ENCODE measurements around the gene PAX9. TPM values are rescaled to one million over a fixed set of nuclear protein-coding genes. Genes with fewer than 3 reads are reported as not detected.
A peak's percentile ranks its signal among the peaks of the same experiment; 100 is the strongest.

Gene PAX9
- total and polyA plus RNA-seq, 2 of the 13 experiments (the other 11 are each of a cell fraction or from before 2014, with no cell fraction given) = 0.03 TPM; not detected in 1

DNA sequence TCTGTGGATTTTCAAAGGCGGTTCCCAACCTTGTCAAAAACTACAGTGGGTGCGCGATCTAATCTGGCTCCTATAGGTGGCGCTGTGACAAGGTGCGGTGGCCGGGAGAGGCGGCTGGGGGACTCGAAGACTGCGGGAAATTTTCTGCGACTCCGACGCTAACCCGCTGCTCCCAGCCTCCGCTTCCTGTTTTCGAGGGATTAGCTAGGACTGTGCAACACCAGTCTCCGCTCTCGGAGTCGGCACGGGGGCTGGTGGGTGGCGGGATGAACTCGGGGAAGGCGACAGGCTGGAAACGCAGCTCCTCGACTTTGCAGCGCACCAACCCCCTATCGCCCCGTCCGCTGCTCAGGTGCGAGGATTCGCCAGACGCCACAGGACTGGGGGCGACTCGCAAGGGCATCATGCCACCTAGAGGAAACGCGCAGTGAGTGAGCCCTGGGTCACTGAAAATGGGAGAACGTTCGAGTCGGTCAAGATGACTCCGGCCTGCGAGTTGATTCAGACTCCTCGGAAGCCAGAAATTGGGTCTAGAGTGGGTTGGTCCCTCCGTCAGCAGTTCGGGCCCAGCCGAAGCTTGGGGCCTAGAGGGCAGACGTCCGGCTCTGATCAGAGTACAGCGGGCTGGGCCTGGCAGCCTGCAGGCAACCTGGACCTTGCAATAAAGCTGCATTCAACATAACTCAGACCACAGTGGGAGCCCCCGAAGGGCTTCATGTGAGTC lies 5.5 kb upstream of the PAX9 start (continued):
- TF ChIP-seq KDM2A (CRISPR knock-in tag; IDR thresholded peaks at IDR 0.05; ENCODE audit: borderline replicate concordance, low read depth) (peak; percentile 59; the same call in 1 of the 2 replicates), ZNF3 (CRISPR knock-in tag; IDR thresholded peaks at IDR 0.05) (no peak), ZNF883 (CRISPR knock-in tag; IDR thresholded peaks at IDR 0.05; ENCODE audit: not compliant biosample characterization) (peak; percentile 44), IRX3 (CRISPR knock-in tag; IDR thresholded peaks at IDR 0.05; ENCODE audit: borderline replicate concordance, low read depth) (no peak), EED (CRISPR knock-in tag; IDR thresholded peaks at IDR 0.05) (peak; percentile 72), ELF1 (CRISPR knock-in tag; IDR thresholded peaks at IDR 0.05) (no peak), ZFX (CRISPR knock-in tag; IDR thresholded peaks at IDR 0.05; ENCODE audit: low read depth) (peak; percentile 31; the same call in 1 of the 2 replicates), ZFAT (CRISPR knock-in tag; conservative IDR thresholded peaks at IDR 0.05) (no peak), PCBP1 (IDR thresholded peaks at IDR 0.05; ENCODE audit: borderline replicate concordance, low read depth, low read length) (0 out of 2 replicates have a peak, but pooled peaks have one; percentile 71), ZNF383 (CRISPR knock-in tag; IDR thresholded peaks at IDR 0.05; ENCODE audit: borderline replicate concordance) (no peak), DNMT3B (CRISPR knock-in tag; conservative IDR thresholded peaks at IDR 0.05) (no peak), ZC3H4 (CRISPR knock-in tag; IDR thresholded peaks at IDR 0.05; ENCODE audit: borderline replicate concordance) (no peak), HNRNPL (IDR thresholded peaks at IDR 0.05; ENCODE audit: low read depth, low read length) (0 out of 2 replicates have a peak, but pooled peaks have one; percentile 64), TARDBP (CRISPR knock-in tag; IDR thresholded peaks at IDR 0.05) (no peak), ZNF451 (CRISPR knock-in tag; IDR thresholded peaks at IDR 0.05) (no peak), CBX2 (IDR thresholded peaks at IDR 0.05; ENCODE audit: low read depth, low read length) (peak; percentile 77; the same call in 1 of the 2 replicates), CBX2 (CRISPR knock-in tag; IDR thresholded peaks at IDR 0.05; ENCODE audit: low read depth) (no peak; the same call in 1 of the 2 replicates)
- TF ChIP-seq, protein P1, sequence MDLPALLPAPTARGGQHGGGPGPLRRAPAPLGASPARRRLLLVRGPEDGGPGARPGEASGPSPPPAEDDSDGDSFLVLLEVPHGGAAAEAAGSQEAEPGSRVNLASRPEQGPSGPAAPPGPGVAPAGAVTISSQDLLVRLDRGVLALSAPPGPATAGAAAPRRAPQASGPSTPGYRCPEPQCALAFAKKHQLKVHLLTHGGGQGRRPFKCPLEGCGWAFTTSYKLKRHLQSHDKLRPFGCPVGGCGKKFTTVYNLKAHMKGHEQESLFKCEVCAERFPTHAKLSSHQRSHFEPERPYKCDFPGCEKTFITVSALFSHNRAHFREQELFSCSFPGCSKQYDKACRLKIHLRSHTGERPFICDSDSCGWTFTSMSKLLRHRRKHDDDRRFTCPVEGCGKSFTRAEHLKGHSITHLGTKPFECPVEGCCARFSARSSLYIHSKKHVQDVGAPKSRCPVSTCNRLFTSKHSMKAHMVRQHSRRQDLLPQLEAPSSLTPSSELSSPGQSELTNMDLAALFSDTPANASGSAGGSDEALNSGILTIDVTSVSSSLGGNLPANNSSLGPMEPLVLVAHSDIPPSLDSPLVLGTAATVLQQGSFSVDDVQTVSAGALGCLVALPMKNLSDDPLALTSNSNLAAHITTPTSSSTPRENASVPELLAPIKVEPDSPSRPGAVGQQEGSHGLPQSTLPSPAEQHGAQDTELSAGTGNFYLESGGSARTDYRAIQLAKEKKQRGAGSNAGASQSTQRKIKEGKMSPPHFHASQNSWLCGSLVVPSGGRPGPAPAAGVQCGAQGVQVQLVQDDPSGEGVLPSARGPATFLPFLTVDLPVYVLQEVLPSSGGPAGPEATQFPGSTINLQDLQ (CRISPR knock-in tag; IDR thresholded peaks at IDR 0.05) = peak; percentile 43; the same call in 1 of the 2 replicates
- TF ChIP-seq, protein P2, sequence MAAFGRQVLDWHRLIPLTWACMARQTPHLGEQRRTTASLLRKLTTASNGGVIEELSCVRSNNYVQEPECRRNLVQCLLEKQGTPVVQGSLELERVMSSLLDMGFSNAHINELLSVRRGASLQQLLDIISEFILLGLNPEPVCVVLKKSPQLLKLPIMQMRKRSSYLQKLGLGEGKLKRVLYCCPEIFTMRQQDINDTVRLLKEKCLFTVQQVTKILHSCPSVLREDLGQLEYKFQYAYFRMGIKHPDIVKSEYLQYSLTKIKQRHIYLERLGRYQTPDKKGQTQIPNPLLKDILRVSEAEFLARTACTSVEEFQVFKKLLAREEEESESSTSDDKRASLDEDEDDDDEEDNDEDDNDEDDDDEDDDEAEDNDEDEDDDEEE (CRISPR knock-in tag; IDR thresholded peaks at IDR 0.05) = no peak
- TF ChIP-seq, protein P3, sequence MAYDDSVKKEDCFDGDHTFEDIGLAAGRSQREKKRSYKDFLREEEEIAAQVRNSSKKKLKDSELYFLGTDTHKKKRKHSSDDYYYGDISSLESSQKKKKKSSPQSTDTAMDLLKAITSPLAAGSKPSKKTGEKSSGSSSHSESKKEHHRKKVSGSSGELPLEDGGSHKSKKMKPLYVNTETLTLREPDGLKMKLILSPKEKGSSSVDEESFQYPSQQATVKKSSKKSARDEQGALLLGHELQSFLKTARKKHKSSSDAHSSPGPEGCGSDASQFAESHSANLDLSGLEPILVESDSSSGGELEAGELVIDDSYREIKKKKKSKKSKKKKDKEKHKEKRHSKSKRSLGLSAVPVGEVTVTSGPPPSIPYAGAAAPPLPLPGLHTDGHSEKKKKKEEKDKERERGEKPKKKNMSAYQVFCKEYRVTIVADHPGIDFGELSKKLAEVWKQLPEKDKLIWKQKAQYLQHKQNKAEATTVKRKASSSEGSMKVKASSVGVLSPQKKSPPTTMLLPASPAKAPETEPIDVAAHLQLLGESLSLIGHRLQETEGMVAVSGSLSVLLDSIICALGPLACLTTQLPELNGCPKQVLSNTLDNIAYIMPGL (CRISPR knock-in tag; IDR thresholded peaks at IDR 0.05; ENCODE audit: borderline replicate concordance in 1 of 2, low read depth in 1 of 2) = no peak
- TF ChIP-seq, protein P4, sequence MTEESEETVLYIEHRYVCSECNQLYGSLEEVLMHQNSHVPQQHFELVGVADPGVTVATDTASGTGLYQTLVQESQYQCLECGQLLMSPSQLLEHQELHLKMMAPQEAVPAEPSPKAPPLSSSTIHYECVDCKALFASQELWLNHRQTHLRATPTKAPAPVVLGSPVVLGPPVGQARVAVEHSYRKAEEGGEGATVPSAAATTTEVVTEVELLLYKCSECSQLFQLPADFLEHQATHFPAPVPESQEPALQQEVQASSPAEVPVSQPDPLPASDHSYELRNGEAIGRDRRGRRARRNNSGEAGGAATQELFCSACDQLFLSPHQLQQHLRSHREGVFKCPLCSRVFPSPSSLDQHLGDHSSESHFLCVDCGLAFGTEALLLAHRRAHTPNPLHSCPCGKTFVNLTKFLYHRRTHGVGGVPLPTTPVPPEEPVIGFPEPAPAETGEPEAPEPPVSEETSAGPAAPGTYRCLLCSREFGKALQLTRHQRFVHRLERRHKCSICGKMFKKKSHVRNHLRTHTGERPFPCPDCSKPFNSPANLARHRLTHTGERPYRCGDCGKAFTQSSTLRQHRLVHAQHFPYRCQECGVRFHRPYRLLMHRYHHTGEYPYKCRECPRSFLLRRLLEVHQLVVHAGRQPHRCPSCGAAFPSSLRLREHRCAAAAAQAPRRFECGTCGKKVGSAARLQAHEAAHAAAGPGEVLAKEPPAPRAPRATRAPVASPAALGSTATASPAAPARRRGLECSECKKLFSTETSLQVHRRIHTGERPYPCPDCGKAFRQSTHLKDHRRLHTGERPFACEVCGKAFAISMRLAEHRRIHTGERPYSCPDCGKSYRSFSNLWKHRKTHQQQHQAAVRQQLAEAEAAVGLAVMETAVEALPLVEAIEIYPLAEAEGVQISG (CRISPR knock-in tag; IDR thresholded peaks at IDR 0.05) = peak; percentile 43

Data from HepG2 (cell line).